ENCODE results near the gene ST6GAL1. TPM values are rescaled to one million over a fixed set of nuclear protein-coding genes. Genes with fewer than 3 reads are reported as not detected.
"Not testable (repeated sequence)": the region's sequence is repeated elsewhere in the genome, so short reads cannot be mapped to it uniquely, and the experiment has no call there.

ST6GAL1 gene
- total RNA-seq, 1 donor from 2014 or later, result 36.6 TPM

DNA sequence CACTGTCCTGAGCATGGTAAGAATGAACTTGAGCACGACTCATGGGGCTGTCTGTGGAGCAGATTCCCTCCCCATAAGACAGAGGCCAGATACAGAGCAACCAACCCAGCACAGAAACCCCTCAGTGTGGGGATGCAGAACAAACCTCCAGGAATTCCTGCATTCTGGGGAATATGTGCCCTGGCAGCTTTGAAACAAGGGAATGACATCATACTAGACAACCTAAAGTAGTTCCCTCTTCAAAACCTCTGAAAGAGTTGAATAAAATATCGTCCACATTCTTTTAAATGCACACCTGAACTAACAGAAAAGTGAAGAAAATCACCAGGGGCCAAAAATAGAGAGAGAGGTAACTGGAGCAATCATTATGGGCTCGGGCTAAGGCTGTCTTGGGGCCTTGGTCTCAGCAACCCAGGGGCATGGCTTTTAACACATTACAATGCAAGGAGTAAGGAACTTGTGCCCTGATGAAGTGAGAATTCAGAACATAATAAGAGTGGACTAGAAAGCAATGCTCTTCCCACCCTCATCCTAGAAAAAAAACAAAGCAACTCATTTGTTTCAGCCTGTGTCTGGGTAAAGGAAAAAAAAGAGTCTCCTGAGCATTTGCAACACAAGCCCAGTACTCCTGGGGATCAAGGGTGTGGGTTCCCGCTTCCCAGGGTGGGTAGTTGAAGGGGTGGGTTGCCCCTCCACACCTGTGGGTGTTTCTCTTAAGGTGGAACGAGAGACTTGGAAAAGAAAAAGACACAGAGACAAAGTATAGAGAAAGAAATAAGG is 43.9 kb upstream of the ST6GAL1 start:
- no peak for DNase-seq (ENCODE audit: low spot score)
- H3K27me3 Mint-ChIP-seq (ENCODE audit: low read depth), result peaks cover 9% of the 10 kb centered on the region
- no peaks in the 10 kb centered on the region for H3K9me3 Mint-ChIP-seq (ENCODE audit: low read depth)
- H3K36me3 Mint-ChIP-seq (ENCODE audit: low read depth), result no peaks in the 10 kb centered on the region
- H3K27ac Mint-ChIP-seq (ENCODE audit: unreplicated experiment), result no peak overlapping the region
- H3K4me3 Mint-ChIP-seq (ENCODE audit: unreplicated experiment), result no peak overlapping the region
- TF ChIP-seq, protein P1, sequence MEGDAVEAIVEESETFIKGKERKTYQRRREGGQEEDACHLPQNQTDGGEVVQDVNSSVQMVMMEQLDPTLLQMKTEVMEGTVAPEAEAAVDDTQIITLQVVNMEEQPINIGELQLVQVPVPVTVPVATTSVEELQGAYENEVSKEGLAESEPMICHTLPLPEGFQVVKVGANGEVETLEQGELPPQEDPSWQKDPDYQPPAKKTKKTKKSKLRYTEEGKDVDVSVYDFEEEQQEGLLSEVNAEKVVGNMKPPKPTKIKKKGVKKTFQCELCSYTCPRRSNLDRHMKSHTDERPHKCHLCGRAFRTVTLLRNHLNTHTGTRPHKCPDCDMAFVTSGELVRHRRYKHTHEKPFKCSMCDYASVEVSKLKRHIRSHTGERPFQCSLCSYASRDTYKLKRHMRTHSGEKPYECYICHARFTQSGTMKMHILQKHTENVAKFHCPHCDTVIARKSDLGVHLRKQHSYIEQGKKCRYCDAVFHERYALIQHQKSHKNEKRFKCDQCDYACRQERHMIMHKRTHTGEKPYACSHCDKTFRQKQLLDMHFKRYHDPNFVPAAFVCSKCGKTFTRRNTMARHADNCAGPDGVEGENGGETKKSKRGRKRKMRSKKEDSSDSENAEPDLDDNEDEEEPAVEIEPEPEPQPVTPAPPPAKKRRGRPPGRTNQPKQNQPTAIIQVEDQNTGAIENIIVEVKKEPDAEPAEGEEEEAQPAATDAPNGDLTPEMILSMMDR (IDR thresholded peaks at IDR 0.05), result no peak
- H3K4me1 Mint-ChIP-seq (ENCODE audit: low read depth), result peaks cover 12% of the 10 kb centered on the region

DNA sequence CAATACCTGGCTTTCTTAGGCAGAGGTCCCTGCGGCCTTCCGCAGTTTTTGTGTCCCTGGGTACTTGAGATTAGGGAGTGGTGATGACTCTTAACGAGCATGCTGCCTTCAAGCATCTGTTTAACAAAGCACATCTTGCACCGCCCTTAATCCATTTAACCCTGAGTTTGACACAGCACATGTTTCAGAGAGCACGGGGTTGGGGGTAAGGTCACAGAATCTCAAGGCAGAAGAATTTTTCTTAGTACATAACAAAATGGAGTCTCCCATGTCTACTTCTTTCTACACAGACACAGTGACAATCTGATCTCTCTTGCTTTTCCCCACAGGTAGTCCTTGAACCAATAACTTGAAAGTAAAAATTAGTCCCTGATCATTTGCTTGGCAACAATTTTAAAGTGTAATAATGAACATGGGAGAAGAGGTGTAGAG is 42.8 kb upstream of the ST6GAL1 start:
- H3K4me3 Mint-ChIP-seq (ENCODE audit: unreplicated experiment); H3K9me3 Mint-ChIP-seq (ENCODE audit: low read depth); H3K27me3 Mint-ChIP-seq (ENCODE audit: low read depth); H3K36me3 Mint-ChIP-seq (ENCODE audit: low read depth); DNase-seq (ENCODE audit: low spot score); H3K27ac Mint-ChIP-seq (ENCODE audit: unreplicated experiment): not testable (repeated sequence)
- peaks cover 12% of the 10 kb centered on the region for H3K4me1 Mint-ChIP-seq (ENCODE audit: low read depth)

GRCh38 chr3:186888569-186888968 is 41.8 kb upstream of the ST6GAL1 start:
- DNase-seq (ENCODE audit: low spot score), result no peak
- peaks cover 9% of the 10 kb centered on the region for H3K27me3 Mint-ChIP-seq (ENCODE audit: low read depth)
- H3K9me3 Mint-ChIP-seq (ENCODE audit: low read depth), result no peaks in the 10 kb centered on the region
- H3K4me3 Mint-ChIP-seq (ENCODE audit: unreplicated experiment), result no peak overlapping the region
- TF ChIP-seq, protein P1 (IDR thresholded peaks at IDR 0.05), result no peak
- peaks cover 5% of the 10 kb centered on the region for H3K4me1 Mint-ChIP-seq (ENCODE audit: low read depth)
- H3K36me3 Mint-ChIP-seq (ENCODE audit: low read depth), result no peaks in the 10 kb centered on the region
- H3K27ac Mint-ChIP-seq (ENCODE audit: unreplicated experiment), result no peak overlapping the region

GRCh38 chr3:186889698-186890097 is 40.6 kb upstream of the ST6GAL1 start:
- not testable (repeated sequence) for H3K36me3 Mint-ChIP-seq (ENCODE audit: low read depth); H3K4me3 Mint-ChIP-seq (ENCODE audit: unreplicated experiment); H3K27me3 Mint-ChIP-seq (ENCODE audit: low read depth); H3K9me3 Mint-ChIP-seq (ENCODE audit: low read depth); H3K27ac Mint-ChIP-seq (ENCODE audit: unreplicated experiment); DNase-seq (ENCODE audit: low spot score); H3K4me1 Mint-ChIP-seq (ENCODE audit: low read depth)

GRCh38 chr3:186890911-186891310 is 39.4 kb upstream of the ST6GAL1 start:
- TF ChIP-seq, protein P1 (IDR thresholded peaks at IDR 0.05), result no peak
- no peak overlapping the region for H3K4me3 Mint-ChIP-seq (ENCODE audit: unreplicated experiment)
- H3K36me3 Mint-ChIP-seq (ENCODE audit: low read depth), result no peaks in the 10 kb centered on the region
- H3K4me1 Mint-ChIP-seq (ENCODE audit: low read depth), result peaks cover 5% of the 10 kb centered on the region
- H3K27ac Mint-ChIP-seq (ENCODE audit: unreplicated experiment), result no peak overlapping the region
- H3K9me3 Mint-ChIP-seq (ENCODE audit: low read depth), result no peaks in the 10 kb centered on the region
- H3K27me3 Mint-ChIP-seq (ENCODE audit: low read depth), result peaks cover 9% of the 10 kb centered on the region
- DNase-seq (ENCODE audit: low spot score), result no peak

- not testable (repeated sequence) for H3K27me3 Mint-ChIP-seq (ENCODE audit: low read depth); H3K4me1 Mint-ChIP-seq (ENCODE audit: low read depth); H3K27ac Mint-ChIP-seq (ENCODE audit: unreplicated experiment); DNase-seq (ENCODE audit: low spot score); H3K4me3 Mint-ChIP-seq (ENCODE audit: unreplicated experiment); H3K36me3 Mint-ChIP-seq (ENCODE audit: low read depth); H3K9me3 Mint-ChIP-seq (ENCODE audit: low read depth)
Observed at GRCh38 chr3:186893071-186893470, 37.3 kb upstream of the ST6GAL1 start.

GRCh38 chr3:186895406-186895805 is 34.9 kb upstream of the ST6GAL1 start:
- no peak for DNase-seq (ENCODE audit: low spot score)
- H3K9me3 Mint-ChIP-seq (ENCODE audit: low read depth), result no peaks in the 10 kb centered on the region
- no peaks in the 10 kb centered on the region for H3K27me3 Mint-ChIP-seq (ENCODE audit: low read depth)
- peaks cover 8% of the 10 kb centered on the region for H3K4me1 Mint-ChIP-seq (ENCODE audit: low read depth)
- no peaks in the 10 kb centered on the region for H3K36me3 Mint-ChIP-seq (ENCODE audit: low read depth)
- no peak overlapping the region for H3K27ac Mint-ChIP-seq (ENCODE audit: unreplicated experiment)
- TF ChIP-seq, protein P1 (IDR thresholded peaks at IDR 0.05), result no peak
- H3K4me3 Mint-ChIP-seq (ENCODE audit: unreplicated experiment), result no peak overlapping the region
